ENCODE data around the gene DTD2.

Gene DTD2

GRCh38 chr14:31403707-31404106 is 53.6 kb downstream of the DTD2 start:
- no peak for DNase-seq

DNA sequence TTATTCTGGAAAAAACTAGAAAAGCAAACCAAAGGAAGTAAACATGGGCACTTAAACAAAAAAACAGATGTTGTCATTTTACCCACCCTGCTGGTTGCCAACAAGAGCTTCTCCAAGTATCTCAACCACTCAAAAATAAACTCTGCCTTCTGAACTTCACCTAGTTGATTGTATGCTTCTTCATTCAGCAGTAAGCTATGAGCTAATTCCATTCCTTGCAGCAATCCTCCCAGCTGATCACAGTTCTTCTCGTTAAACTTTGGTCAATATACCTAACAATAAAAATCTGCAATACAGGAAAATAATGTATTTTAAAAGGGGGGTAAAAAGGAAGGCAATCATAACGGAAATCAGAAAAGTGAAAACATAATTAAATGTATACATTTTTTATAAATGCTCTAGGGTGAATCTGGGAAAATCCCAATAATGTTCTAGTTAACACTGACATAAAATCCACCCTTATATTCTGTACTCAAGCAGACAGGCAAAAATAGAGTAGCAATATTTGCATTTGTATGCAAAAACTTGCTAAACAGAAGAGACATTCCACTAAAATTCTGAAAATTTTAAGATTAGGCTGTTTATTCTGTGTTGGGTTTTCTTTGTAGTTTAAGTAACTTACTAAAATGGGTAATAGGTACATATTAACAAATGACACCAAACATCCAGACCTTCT is 54.4 kb downstream of the DTD2 start:
- no peak for DNase-seq

- DNase-seq: no peak
Observed at GRCh38 chr14:31401369-31401932, 55.9 kb downstream of the DTD2 start.

GRCh38 chr14:31400031-31400638 is 57.2 kb downstream of the DTD2 start:
- DNase-seq: no peak
